DOHH2 (cell line): ENCODE data around the gene GPR152.
"Not testable (repeated sequence)": the region's sequence is repeated elsewhere in the genome, so short reads cannot be mapped to it uniquely, and the experiment has no call there.

ENCODE experiments used
- H3F3A ChIP-seq: fragments of 200-600 bp; sonication (generic), shearing (Covaris generic); 2 replicates; pipeline ENCODE4 v1.6.0; 2016; ENCODE audit warnings: antibody characterized with exemption, mild to moderate bottlenecking; ENCODE audit not compliant: control insufficient read depth, insufficient read depth
- H3K27ac ChIP-seq: fragments of 200-600 bp; sonication (generic); 2 replicates; pipeline ENCODE4 v1.5.1; 2014; ENCODE audit warnings: low read depth, mild to moderate bottlenecking, low read length, moderate library complexity
- H3K27me3 ChIP-seq: fragments of 200-600 bp; sonication (generic); 2 replicates; pipeline ENCODE4 v1.6.1; 2014; ENCODE audit warnings: mild to moderate bottlenecking, low read length, mixed read lengths; ENCODE audit not compliant: control insufficient read depth
- H3K36me3 ChIP-seq: fragments of 200-600 bp; sonication (generic); 2 replicates; pipeline ENCODE4 v1.6.1; 2014; ENCODE audit warnings: mild to moderate bottlenecking, low read length, moderate library complexity, mixed read lengths; ENCODE audit not compliant: control insufficient read depth
- H3K4me1 ChIP-seq: fragments of 200-600 bp; sonication (generic); 2 replicates; pipeline ENCODE4 v1.6.1; 2014; ENCODE audit warnings: mild to moderate bottlenecking, low read length, mixed read lengths; ENCODE audit not compliant: control insufficient read depth
- H3K4me2 ChIP-seq: fragments of 200-600 bp; sonication (generic); 2 replicates; pipeline ENCODE4 v1.6.0; 2014; ENCODE audit warnings: mild to moderate bottlenecking, low read length, moderate library complexity
- H3K4me3 ChIP-seq: fragments of 200-600 bp; sonication (generic); 2 replicates; pipeline ENCODE4 v1.5.1; 2014; ENCODE audit warnings: mild to moderate bottlenecking, low read length, mixed read lengths
- H3K79me2 ChIP-seq: fragments of 200-600 bp; sonication (generic); 2 replicates; pipeline ENCODE4 v1.6.1; 2014; ENCODE audit warnings: mild to moderate bottlenecking, low read length, mixed read lengths; ENCODE audit not compliant: control insufficient read depth
- H3K9me2 ChIP-seq: fragments of 200-600 bp; sonication (generic); replicated peaks from 2 replicates; pipeline ENCODE4 v1.6.1; 2014; ENCODE audit warnings: mild to moderate bottlenecking, low read length, mixed read lengths; ENCODE audit not compliant: control insufficient read depth
- H3K9me3 ChIP-seq: fragments of 200-600 bp; sonication (generic); 2 replicates; pipeline ENCODE4 v1.6.1; 2014; ENCODE audit warnings: antibody characterized with exemption, low read length, mixed read lengths; ENCODE audit not compliant: control insufficient read depth, insufficient read depth
- H4K20me1 ChIP-seq: fragments of 200-600 bp; sonication (generic); 2 replicates; pipeline ENCODE4 v1.6.0; 2014; ENCODE audit warnings: low read depth, mild to moderate bottlenecking, antibody characterized with exemption, low read length, moderate library complexity; ENCODE audit not compliant: control insufficient read depth, insufficient read depth
- EZH2phosphoT487 ChIP-seq: fragments of 200-600 bp; sonication (generic); IDR thresholded peaks from 2 replicates; pipeline ENCODE4 v1.6.1; 2017; ENCODE audit warnings: borderline replicate concordance, mild to moderate bottlenecking, antibody characterized with exemption, low read length, moderate library complexity, mixed read lengths
- TF ChIP-seq, protein P1 (sequence below): fragments of 200-600 bp; sonication (generic); IDR thresholded peaks from one replicate; pipeline ENCODE4 v1.5.1; 2014; ENCODE audit warnings: antibody characterized with exemption, mild to moderate bottlenecking, low read depth, low read length; ENCODE audit not compliant: poor library complexity, severe bottlenecking

GPR152 gene

GRCh38 chr11:67482275-67482826, 29.8 kb upstream of the GPR152 start:
- TF ChIP-seq, protein P1, sequence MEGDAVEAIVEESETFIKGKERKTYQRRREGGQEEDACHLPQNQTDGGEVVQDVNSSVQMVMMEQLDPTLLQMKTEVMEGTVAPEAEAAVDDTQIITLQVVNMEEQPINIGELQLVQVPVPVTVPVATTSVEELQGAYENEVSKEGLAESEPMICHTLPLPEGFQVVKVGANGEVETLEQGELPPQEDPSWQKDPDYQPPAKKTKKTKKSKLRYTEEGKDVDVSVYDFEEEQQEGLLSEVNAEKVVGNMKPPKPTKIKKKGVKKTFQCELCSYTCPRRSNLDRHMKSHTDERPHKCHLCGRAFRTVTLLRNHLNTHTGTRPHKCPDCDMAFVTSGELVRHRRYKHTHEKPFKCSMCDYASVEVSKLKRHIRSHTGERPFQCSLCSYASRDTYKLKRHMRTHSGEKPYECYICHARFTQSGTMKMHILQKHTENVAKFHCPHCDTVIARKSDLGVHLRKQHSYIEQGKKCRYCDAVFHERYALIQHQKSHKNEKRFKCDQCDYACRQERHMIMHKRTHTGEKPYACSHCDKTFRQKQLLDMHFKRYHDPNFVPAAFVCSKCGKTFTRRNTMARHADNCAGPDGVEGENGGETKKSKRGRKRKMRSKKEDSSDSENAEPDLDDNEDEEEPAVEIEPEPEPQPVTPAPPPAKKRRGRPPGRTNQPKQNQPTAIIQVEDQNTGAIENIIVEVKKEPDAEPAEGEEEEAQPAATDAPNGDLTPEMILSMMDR = no peak
- TF ChIP-seq EZH2phosphoT487 = no peak
- no peaks in the 10 kb centered on the region for H4K20me1 ChIP-seq
- H3K4me2 ChIP-seq = peak overlapping the region; percentile 86
- H3K4me1 ChIP-seq = peaks cover 50% of the 10 kb centered on the region
- no peaks in the 10 kb centered on the region for H3K9me2 ChIP-seq
- H3K79me2 ChIP-seq = peaks cover 32% of the 10 kb centered on the region
- H3F3A ChIP-seq = peaks cover 28% of the 10 kb centered on the region
- peaks cover 14% of the 10 kb centered on the region for H3K36me3 ChIP-seq
- peak overlapping the region; percentile 81 for H3K4me3 ChIP-seq
- H3K27ac ChIP-seq = peak overlapping the region; percentile 81
- peaks cover 2% of the 10 kb centered on the region; the same call in 1 of the 2 replicates for H3K27me3 ChIP-seq
- no peaks in the 10 kb centered on the region for H3K9me3 ChIP-seq

DNA sequence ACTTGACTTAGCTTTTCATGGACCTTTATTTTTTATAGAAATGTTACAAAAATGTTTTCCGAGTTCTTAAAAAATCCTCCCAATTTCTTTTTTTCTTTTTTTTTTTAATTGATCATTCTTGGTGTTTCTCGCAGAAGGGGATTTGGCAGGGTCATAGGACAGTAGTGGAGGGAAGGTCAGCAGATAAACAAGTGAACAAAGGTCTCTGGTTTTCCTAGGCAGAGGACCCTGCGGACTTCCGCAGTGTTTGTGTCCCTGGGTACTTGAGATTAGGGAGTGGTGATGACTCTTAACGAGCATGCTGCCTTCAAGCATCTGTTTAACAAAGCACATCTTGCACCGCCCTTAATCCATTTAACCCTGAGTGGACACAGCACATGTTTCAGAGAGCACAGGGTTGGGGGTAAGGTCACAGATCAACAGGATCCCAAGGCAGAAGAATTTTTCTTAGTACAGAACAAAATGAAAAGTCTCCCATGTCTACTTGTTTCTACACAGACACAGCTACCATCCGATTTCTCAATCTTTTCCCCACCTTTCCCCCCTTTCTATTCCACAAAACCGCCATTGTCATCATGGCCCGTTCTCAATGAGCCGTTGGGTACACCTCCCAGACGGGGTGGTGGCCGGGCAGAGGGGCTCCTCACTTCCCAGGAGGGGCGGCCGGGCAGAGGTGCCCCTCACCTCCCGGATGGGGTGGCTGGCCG, 25.0 kb upstream of the GPR152 start:
- not testable (repeated sequence) for H3K27me3 ChIP-seq, H3K9me3 ChIP-seq, H3K4me3 ChIP-seq, H3K79me2 ChIP-seq, H3F3A ChIP-seq, H3K4me2 ChIP-seq, H4K20me1 ChIP-seq, H3K36me3 ChIP-seq, H3K27ac ChIP-seq, H3K9me2 ChIP-seq
- H3K4me1 ChIP-seq = peaks cover 18% of the 10 kb centered on the region

DNA sequence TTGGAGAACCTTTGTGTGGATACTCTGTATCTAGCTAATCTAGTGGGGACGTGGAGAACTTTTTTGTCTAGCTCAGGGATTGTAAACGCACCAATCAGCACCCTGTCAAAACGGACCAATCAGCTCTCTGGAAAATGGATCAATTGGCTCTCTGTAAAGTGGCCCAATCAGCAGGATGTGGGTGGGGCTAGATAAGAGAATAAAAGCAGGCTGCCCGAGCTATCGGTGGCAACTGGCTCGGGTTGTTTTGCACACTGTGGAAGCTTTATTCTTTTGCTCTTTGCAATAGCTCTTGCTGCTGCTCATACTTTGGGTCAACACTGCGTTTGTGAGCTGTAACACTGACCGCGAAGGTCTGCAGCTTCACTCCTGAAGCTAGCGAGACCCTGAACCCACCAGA, 24.2 kb upstream of the GPR152 start:
- H3K36me3 ChIP-seq, H4K20me1 ChIP-seq, H3K9me2 ChIP-seq, H3F3A ChIP-seq, H3K27ac ChIP-seq, H3K27me3 ChIP-seq, H3K4me3 ChIP-seq, H3K9me3 ChIP-seq, H3K79me2 ChIP-seq, H3K4me2 ChIP-seq: not testable (repeated sequence)
- H3K4me1 ChIP-seq = peaks cover 16% of the 10 kb centered on the region

DNA sequence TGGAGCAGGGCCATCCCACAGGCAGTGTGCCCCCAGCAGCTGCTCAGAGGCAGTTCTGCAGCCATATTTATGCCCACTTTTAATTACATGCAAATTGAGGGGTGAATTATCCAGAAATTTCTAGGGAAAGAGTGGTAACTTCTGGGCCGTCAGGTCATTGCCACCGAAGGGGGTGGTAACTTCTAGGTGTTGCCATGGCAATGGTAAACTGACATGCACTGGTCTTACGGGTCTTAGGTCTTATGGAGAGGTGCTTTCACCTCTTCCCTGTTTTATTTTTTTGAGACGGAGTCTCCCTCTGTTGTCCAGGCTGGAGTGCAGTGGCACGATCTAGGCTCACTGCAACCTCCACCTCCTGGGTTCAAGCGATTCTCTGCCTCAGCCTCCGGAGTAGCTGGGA, 20.4 kb upstream of the GPR152 start:
- Histone ChIP-seq H3K27ac (no peak overlapping the region), H3K27me3 (no peaks in the 10 kb centered on the region), H3K9me2 (no peaks in the 10 kb centered on the region), H3K4me3 (no peak overlapping the region), H3K4me2 (no peak overlapping the region), H3K4me1 (peaks cover 39% of the 10 kb centered on the region), H3K36me3 (no peaks in the 10 kb centered on the region), H3F3A (no peaks in the 10 kb centered on the region), H3K79me2 (peaks cover 11% of the 10 kb centered on the region), H4K20me1 (no peaks in the 10 kb centered on the region), H3K9me3 (no peaks in the 10 kb centered on the region)
- TF ChIP-seq, protein P1 = no peak
- no peak for TF ChIP-seq EZH2phosphoT487
